Panc1 (cell line): Measurements from ENCODE around the gene GSDMA.

Experiments used
- POLR2AphosphoS5 ChIP-seq: IDR thresholded peaks from 2 replicates; pipeline ENCODE4 v1.6.1; 2012; ENCODE audit warnings: mild to moderate bottlenecking, low read depth, low read length, moderate library complexity
- REST ChIP-seq, 2 experiments: IDR thresholded peaks; 2 replicates each; pipeline ENCODE4 v1.6.1; 2011 to 2012; ENCODE audit warnings: low read depth in 2 of 2, control low read depth in 1 of 2, low read length in 1 of 2, mild to moderate bottlenecking in 1 of 2, moderate library complexity in 1 of 2; ENCODE audit not compliant: insufficient read depth in 1 of 2
- SIN3A ChIP-seq: IDR thresholded peaks from 2 replicates; pipeline ENCODE4 v1.6.1; 2012; ENCODE audit warnings: low read depth, mild to moderate bottlenecking, low read length, moderate library complexity, borderline replicate concordance; ENCODE audit not compliant: insufficient read depth
- TCF7L2 ChIP-seq: IDR thresholded peaks from 2 replicates; pipeline ENCODE4 v1.6.1; 2011; ENCODE audit warnings: mild to moderate bottlenecking, low read depth, low read length, inconsistent platforms
- TF ChIP-seq, protein P1 (sequence below): fragments of 450-650 bp; IDR thresholded peaks from 2 replicates; pipeline ENCODE4 v1.5.1; 2017; ENCODE audit warnings: mild to moderate bottlenecking

DNA sequence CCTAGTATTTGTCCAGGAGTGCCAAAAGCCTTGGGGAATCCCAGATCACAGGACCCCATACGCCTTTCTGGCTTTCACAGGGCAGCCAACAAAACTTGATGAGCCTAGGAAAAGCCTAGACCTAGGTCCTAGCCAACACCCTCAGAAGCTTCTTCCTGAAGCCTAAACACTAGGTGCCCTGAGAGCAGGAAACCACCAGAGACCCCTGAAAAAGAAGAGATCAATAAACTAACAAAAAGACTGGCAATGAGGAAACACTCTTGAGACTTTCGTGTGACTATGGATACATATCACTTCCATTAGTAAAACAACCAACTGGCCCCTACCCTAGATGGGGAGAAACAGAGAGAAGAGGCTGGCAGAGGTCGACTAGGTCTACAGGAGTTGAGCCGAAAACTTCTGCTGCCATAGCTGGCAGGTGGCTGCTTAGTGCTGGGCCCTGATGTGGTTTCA, 36.6 kb upstream of the GSDMA start:
- TF ChIP-seq, protein P1, sequence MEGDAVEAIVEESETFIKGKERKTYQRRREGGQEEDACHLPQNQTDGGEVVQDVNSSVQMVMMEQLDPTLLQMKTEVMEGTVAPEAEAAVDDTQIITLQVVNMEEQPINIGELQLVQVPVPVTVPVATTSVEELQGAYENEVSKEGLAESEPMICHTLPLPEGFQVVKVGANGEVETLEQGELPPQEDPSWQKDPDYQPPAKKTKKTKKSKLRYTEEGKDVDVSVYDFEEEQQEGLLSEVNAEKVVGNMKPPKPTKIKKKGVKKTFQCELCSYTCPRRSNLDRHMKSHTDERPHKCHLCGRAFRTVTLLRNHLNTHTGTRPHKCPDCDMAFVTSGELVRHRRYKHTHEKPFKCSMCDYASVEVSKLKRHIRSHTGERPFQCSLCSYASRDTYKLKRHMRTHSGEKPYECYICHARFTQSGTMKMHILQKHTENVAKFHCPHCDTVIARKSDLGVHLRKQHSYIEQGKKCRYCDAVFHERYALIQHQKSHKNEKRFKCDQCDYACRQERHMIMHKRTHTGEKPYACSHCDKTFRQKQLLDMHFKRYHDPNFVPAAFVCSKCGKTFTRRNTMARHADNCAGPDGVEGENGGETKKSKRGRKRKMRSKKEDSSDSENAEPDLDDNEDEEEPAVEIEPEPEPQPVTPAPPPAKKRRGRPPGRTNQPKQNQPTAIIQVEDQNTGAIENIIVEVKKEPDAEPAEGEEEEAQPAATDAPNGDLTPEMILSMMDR: no peak
- no peak for TF ChIP-seq POLR2AphosphoS5
- no peak for TF ChIP-seq SIN3A
- no peak for TF ChIP-seq REST (IDR thresholded peaks at IDR 0.05; ENCODE audit: insufficient read depth in 1 of 2, low read depth in 2 of 2, low read length in 1 of 2)
- no peak for TF ChIP-seq TCF7L2
